Panc1 (cell line): Measurements from ENCODE around the gene ENO1. TPM values are rescaled to one million over a fixed set of nuclear protein-coding genes. Genes with fewer than 3 reads are reported as not detected.
"Not testable (repeated sequence)": the region's sequence is repeated elsewhere in the genome, so short reads cannot be mapped to it uniquely, and the experiment has no call there.

Experiments
- ATAC-seq: fragments of 200-7000 bp; cut with Tn5 transposase; 2 replicates; pipeline ENCODE4 v1.9.1; 2020; ENCODE audit warnings: mild to moderate bottlenecking, moderate library complexity
- BruUV-seq: library from RNA; stranded (reverse); fragments of 400-500 nt; replicated peaks from 2 replicates; lab custom pipeline; 2021; lab: Mats Ljungman, UMichigan
- CTCF ChIA-PET: fragments of 300-600 bp; sonication (Branson Sonifier 250); formaldehyde crosslinking; loops from one replicate; lab custom pipeline; 2022; ENCODE audit warnings: antibody characterized with exemption; lab: Charles Lee
- POLR2A ChIA-PET: fragments of 300-600 bp; sonication (Branson Sonifier 250); formaldehyde crosslinking; loops from one replicate; lab custom pipeline; 2022; ENCODE audit warnings: antibody characterized with exemption; lab: Charles Lee
- DNase-seq: peaks from one replicate; pipeline ENCODE4 v3.0.0-alpha.2; 2010; ENCODE audit warnings: low read depth, low spot score
- H3K27ac ChIP-seq: 2 replicates; pipeline ENCODE4 v1.5.1; 2011; ENCODE audit warnings: mild to moderate bottlenecking, low read length, inconsistent platforms
- H3K27me3 ChIP-seq: fragments of 200-500 bp; sonication (Bioruptor generic); 2 replicates; pipeline ENCODE4 v1.6.0; 2014; ENCODE audit warnings: low read length, inconsistent platforms; ENCODE audit not compliant: control insufficient read depth, insufficient read depth
- H3K36me3 ChIP-seq: fragments of 200-500 bp; sonication (Bioruptor generic); 2 replicates; pipeline ENCODE4 v1.5.1; 2014; ENCODE audit warnings: inconsistent platforms, mild to moderate bottlenecking, low read length, moderate library complexity; ENCODE audit not compliant: control insufficient read depth, insufficient read depth
- H3K4me1 ChIP-seq: 2 replicates; pipeline ENCODE4 v1.5.1; 2011; ENCODE audit warnings: inconsistent platforms, mild to moderate bottlenecking, low read length, moderate library complexity; ENCODE audit not compliant: control insufficient read depth, insufficient read depth
- H3K4me3 ChIP-seq, 2 experiments: 2 replicates each; pipeline ENCODE4 v1.5.1; 2011 to 2012; ENCODE audit warnings: low read depth in 2 of 2, low read length in 2 of 2, mild to moderate bottlenecking in 2 of 2, inconsistent platforms in 1 of 2, moderate library complexity in 1 of 2
- H3K9me3 ChIP-seq: fragments of 200-500 bp; sonication (Bioruptor generic); 2 replicates; pipeline ENCODE4 v1.5.1; 2014; ENCODE audit warnings: low read depth, mild to moderate bottlenecking, inconsistent platforms, low read length, moderate library complexity; ENCODE audit not compliant: control insufficient read depth, insufficient read depth
- CTCF ChIP-seq: fragments of 450-650 bp; IDR thresholded peaks from 2 replicates; pipeline ENCODE4 v1.5.1; 2017; ENCODE audit warnings: mild to moderate bottlenecking
- POLR2AphosphoS5 ChIP-seq: IDR thresholded peaks from 2 replicates; pipeline ENCODE4 v1.6.1; 2012; ENCODE audit warnings: mild to moderate bottlenecking, low read depth, low read length, moderate library complexity
- SIN3A ChIP-seq: IDR thresholded peaks from 2 replicates; pipeline ENCODE4 v1.6.1; 2012; ENCODE audit warnings: low read depth, mild to moderate bottlenecking, low read length, moderate library complexity, borderline replicate concordance; ENCODE audit not compliant: insufficient read depth
- TCF7L2 ChIP-seq: IDR thresholded peaks from 2 replicates; pipeline ENCODE4 v1.6.1; 2011; ENCODE audit warnings: mild to moderate bottlenecking, low read depth, low read length, inconsistent platforms
- in situ Hi-C: cut with HindIII; loops from 2 replicates; pipeline ENCODE4 v1.10.0; 2016; ENCODE audit warnings: low sequenced_read_pairs, low pct_unique_long_range_greater_than_20kb
- intact Hi-C: fragments of 100-400 bp; cut with micrococcal nuclease; formaldehyde crosslinking; loops from one replicate; pipeline ENCODE4 v1.10.0; 2022; ENCODE audit not compliant: unreplicated experiment
- total RNA-seq: library from RNA; stranded (reverse); gene quantifications from one replicate; pipeline ENCODE4 v1.2.1, GENCODE V29; 2021; ENCODE audit not compliant: unreplicated experiment
- TF ChIP-seq, protein P1 (sequence below), 2 experiments: IDR thresholded peaks; 2 replicates each; pipeline ENCODE4 v1.6.1; 2011 to 2012; ENCODE audit warnings: low read depth in 2 of 2, control low read depth in 1 of 2, low read length in 1 of 2, mild to moderate bottlenecking in 1 of 2, moderate library complexity in 1 of 2; ENCODE audit not compliant: insufficient read depth in 1 of 2

Gene ENO1
- total RNA-seq, 1 experiment from 2014 or later = 2,480 TPM

- Histone ChIP-seq H3K4me1 (peaks cover 39% of the 10 kb centered on the region), H3K4me3 (no peak overlapping the region), H3K9me3 (no peaks in the 10 kb centered on the region), H3K36me3 (no peaks in the 10 kb centered on the region; the same call in 1 of the 2 replicates), H3K27me3 (no peaks in the 10 kb centered on the region), H3K27ac (peak overlapping the region; percentile 72; the same call in 1 of the 2 replicates)
- BruUV-seq = no TSS peak
- intact Hi-C loops (no loop called here), in situ Hi-C loops (no loop called here)
- DNase-seq = no peak
- CTCF ChIA-PET = interaction anchor here (0.6 to 0.8 kb wide), 2 partner anchors 27 to 120 kb away, joined by 4 to 6 read pairs; no protein-coding TSS in a partner anchor
- no peak for ATAC-seq
- POLR2A ChIA-PET = interaction anchor here (0.7 kb wide), 2 partner anchors 87 to 636 kb away, joined by 3 read pairs; no protein-coding TSS in a partner anchor
- TF ChIP-seq SIN3A (no peak), POLR2AphosphoS5 (no peak), TCF7L2 (no peak), CTCF (no peak)
- TF ChIP-seq, protein P1, sequence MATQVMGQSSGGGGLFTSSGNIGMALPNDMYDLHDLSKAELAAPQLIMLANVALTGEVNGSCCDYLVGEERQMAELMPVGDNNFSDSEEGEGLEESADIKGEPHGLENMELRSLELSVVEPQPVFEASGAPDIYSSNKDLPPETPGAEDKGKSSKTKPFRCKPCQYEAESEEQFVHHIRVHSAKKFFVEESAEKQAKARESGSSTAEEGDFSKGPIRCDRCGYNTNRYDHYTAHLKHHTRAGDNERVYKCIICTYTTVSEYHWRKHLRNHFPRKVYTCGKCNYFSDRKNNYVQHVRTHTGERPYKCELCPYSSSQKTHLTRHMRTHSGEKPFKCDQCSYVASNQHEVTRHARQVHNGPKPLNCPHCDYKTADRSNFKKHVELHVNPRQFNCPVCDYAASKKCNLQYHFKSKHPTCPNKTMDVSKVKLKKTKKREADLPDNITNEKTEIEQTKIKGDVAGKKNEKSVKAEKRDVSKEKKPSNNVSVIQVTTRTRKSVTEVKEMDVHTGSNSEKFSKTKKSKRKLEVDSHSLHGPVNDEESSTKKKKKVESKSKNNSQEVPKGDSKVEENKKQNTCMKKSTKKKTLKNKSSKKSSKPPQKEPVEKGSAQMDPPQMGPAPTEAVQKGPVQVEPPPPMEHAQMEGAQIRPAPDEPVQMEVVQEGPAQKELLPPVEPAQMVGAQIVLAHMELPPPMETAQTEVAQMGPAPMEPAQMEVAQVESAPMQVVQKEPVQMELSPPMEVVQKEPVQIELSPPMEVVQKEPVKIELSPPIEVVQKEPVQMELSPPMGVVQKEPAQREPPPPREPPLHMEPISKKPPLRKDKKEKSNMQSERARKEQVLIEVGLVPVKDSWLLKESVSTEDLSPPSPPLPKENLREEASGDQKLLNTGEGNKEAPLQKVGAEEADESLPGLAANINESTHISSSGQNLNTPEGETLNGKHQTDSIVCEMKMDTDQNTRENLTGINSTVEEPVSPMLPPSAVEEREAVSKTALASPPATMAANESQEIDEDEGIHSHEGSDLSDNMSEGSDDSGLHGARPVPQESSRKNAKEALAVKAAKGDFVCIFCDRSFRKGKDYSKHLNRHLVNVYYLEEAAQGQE (IDR thresholded peaks at IDR 0.05; ENCODE audit: insufficient read depth in 1 of 2, low read depth in 2 of 2, low read length in 1 of 2) = no peak
Measured at GRCh38 chr1:8821084-8821483, 57.4 kb downstream of the ENO1 start.

- intact Hi-C loops, H3K4me3 ChIP-seq, POLR2A ChIA-PET, BruUV-seq, H3K27me3 ChIP-seq, ATAC-seq, H3K9me3 ChIP-seq, in situ Hi-C loops, H3K36me3 ChIP-seq, CTCF ChIA-PET, DNase-seq: not testable (repeated sequence)
- H3K4me1 ChIP-seq = peaks cover 49% of the 10 kb centered on the region
- peak overlapping the region; percentile 95 for H3K27ac ChIP-seq
Measured at GRCh38 chr1:8818789-8819188, 59.7 kb downstream of the ENO1 start.

- CTCF ChIA-PET = no interaction called here
- peak overlapping the region; percentile 89 to 91 for H3K4me3 ChIP-seq
- H3K9me3 ChIP-seq = no peaks in the 10 kb centered on the region
- intact Hi-C loops = no loop called here
- in situ Hi-C loops = no loop called here
- ATAC-seq (no peak), DNase-seq (no peak)
- H3K27ac ChIP-seq = peak overlapping the region; percentile 95
- H3K27me3 ChIP-seq = no peaks in the 10 kb centered on the region
- BruUV-seq = TSS peak; percentile 92
- no peak for TF ChIP-seq TCF7L2
- no peak for TF ChIP-seq SIN3A
- TF ChIP-seq, protein P1 (IDR thresholded peaks at IDR 0.05; ENCODE audit: insufficient read depth in 1 of 2, low read depth in 2 of 2, low read length in 1 of 2) = no peak
- no peak for TF ChIP-seq CTCF
- no peak for TF ChIP-seq POLR2AphosphoS5
- peaks cover 51% of the 10 kb centered on the region for H3K4me1 ChIP-seq
- POLR2A ChIA-PET = no interaction called here
- H3K36me3 ChIP-seq = no peaks in the 10 kb centered on the region; the same call in 1 of the 2 replicates
Measured at GRCh38 chr1:8818325-8818775, 60.1 kb downstream of the ENO1 start.
